ENCODE measurements around the gene SHANK3. TPM values are rescaled to one million over a fixed set of nuclear protein-coding genes. Genes with fewer than 3 reads are reported as not detected.
A peak's percentile ranks its signal among the peaks of the same experiment; 100 is the strongest.

The SHANK3 gene
- total RNA-seq, 1 donor from 2014 or later: 11.5 TPM

GRCh38 chr22:50698546-50698945 lies 25.9 kb downstream of the SHANK3 start:
- peak; percentile 47 to 71 for DNase-seq (ENCODE audit: low read depth in 2 of 2)

- DNase-seq (ENCODE audit: low read depth in 2 of 2): no peak
These were observed 26.6 kb downstream of the SHANK3 start for GRCh38 chr22:50699001-50699755.

GRCh38 chr22:50699756-50700386 lies 27.2 kb downstream of the SHANK3 start:
- no peak for DNase-seq (ENCODE audit: low read depth in 2 of 2)

- DNase-seq (ENCODE audit: low read depth in 2 of 2): peak; percentile 38 to 68
These were observed 27.9 kb downstream of the SHANK3 start for GRCh38 chr22:50700387-50701075.

- DNase-seq (ENCODE audit: low read depth in 2 of 2): no peak
These were observed 28.4 kb downstream of the SHANK3 start for GRCh38 chr22:50701076-50701419.

- DNase-seq (ENCODE audit: low read depth in 2 of 2): no peak
These were observed 29.0 kb downstream of the SHANK3 start for GRCh38 chr22:50701428-50702154.

- peak in 1 of 2 donors; percentile 28 for DNase-seq (ENCODE audit: low read depth in 2 of 2)
These were observed 29.6 kb downstream of the SHANK3 start for GRCh38 chr22:50702261-50702671.

- no peak for DNase-seq (ENCODE audit: low read depth in 2 of 2)
These were observed 30.4 kb downstream of the SHANK3 start for GRCh38 chr22:50702821-50703725.

- DNase-seq (ENCODE audit: low read depth in 2 of 2): no peak
These were observed 31.3 kb downstream of the SHANK3 start for GRCh38 chr22:50703726-50704509.

GRCh38 chr22:50704510-50705218 lies 32.0 kb downstream of the SHANK3 start:
- no peak for DNase-seq (ENCODE audit: low read depth in 2 of 2)

GRCh38 chr22:50705219-50705691 lies 32.6 kb downstream of the SHANK3 start:
- DNase-seq (ENCODE audit: low read depth in 2 of 2): peak; percentile 69 to 88

- DNase-seq (ENCODE audit: low read depth in 2 of 2): no peak
These were observed 33.3 kb downstream of the SHANK3 start for GRCh38 chr22:50705851-50706351.

- DNase-seq (ENCODE audit: low read depth in 2 of 2): no peak
These were observed 34.0 kb downstream of the SHANK3 start for GRCh38 chr22:50706481-50707125.

GRCh38 chr22:50708474-50708873 lies 35.9 kb downstream of the SHANK3 start:
- DNase-seq (ENCODE audit: low read depth in 2 of 2): no peak

- no peak for DNase-seq (ENCODE audit: low read depth in 2 of 2)
These were observed 36.4 kb downstream of the SHANK3 start for GRCh38 chr22:50708996-50709395.

GRCh38 chr22:50710221-50710620 lies 37.6 kb downstream of the SHANK3 start:
- no peak for DNase-seq (ENCODE audit: low read depth in 2 of 2)

- no peak for DNase-seq (ENCODE audit: low read depth in 2 of 2)
These were observed 38.3 kb downstream of the SHANK3 start for GRCh38 chr22:50710886-50711285.
